Mammary epithelial cell (primary cell): ENCODE measurements around the gene ZMYM4.

Experiments used
- EZH2 ChIP-seq: IDR thresholded peaks from 2 replicates; pipeline ENCODE4 v1.6.1; 2012; ENCODE audit warnings: low read length, inconsistent platforms, borderline replicate concordance
- TF ChIP-seq, protein P1 (sequence below), 2 donors: IDR thresholded peaks in 1 of 2; conservative IDR thresholded peaks in 1 of 2; 2 replicates each; pipeline ENCODE4 v1.5.1; 2011 to 2012; ENCODE audit warnings: inconsistent platforms in 2 of 2, low read length in 2 of 2, mild to moderate bottlenecking in 2 of 2, control low read depth in 1 of 2, low read depth in 1 of 2; ENCODE audit not compliant: insufficient read depth in 1 of 2; ENCODE audit errors: extremely low read depth in 1 of 2

DNA sequence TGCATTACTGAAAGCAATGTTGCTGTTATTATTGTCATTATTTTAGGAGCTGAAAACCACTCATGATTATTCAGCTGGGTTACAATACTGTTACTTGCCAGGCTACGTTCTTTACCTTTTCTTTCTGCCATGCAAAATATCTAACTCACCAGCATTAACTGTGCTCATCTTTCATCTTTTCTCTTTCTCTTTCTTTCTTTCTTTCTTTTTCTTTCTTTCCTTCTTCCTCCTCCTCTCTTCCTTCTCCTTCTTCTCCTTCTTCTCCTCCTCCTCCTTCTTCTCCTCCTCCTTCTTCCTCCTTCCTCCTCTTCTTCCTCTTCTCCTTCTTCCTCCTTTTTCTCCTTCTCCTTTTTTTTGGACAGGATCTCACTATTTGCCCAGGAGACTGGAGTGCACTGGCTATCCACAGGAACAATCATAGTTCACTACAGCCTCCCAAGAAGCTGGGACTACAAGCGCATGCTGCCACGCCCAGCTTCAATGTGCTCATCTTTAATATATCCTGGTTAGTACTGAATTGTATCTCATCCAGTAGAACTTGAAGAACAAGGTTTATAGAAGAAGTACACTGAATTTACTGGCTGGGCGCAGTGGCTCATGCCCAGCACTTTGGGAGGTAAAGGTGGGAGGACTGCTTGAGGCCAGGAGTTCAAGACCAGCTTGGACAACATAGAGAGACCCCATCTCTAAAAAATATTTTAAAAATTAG is 6.9 kb upstream of the ZMYM4 start:
- TF ChIP-seq, protein P1, sequence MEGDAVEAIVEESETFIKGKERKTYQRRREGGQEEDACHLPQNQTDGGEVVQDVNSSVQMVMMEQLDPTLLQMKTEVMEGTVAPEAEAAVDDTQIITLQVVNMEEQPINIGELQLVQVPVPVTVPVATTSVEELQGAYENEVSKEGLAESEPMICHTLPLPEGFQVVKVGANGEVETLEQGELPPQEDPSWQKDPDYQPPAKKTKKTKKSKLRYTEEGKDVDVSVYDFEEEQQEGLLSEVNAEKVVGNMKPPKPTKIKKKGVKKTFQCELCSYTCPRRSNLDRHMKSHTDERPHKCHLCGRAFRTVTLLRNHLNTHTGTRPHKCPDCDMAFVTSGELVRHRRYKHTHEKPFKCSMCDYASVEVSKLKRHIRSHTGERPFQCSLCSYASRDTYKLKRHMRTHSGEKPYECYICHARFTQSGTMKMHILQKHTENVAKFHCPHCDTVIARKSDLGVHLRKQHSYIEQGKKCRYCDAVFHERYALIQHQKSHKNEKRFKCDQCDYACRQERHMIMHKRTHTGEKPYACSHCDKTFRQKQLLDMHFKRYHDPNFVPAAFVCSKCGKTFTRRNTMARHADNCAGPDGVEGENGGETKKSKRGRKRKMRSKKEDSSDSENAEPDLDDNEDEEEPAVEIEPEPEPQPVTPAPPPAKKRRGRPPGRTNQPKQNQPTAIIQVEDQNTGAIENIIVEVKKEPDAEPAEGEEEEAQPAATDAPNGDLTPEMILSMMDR (conservative IDR thresholded peaks at IDR 0.05 in 1 of 2, IDR thresholded peaks at IDR 0.05 in 1 of 2; ENCODE audit: extremely low read depth in 1 of 2, insufficient read depth in 1 of 2, low read depth in 1 of 2, low read length in 2 of 2), result no peak
- TF ChIP-seq EZH2, result no peak
